Right cardiac atrium (tissue), 5 donors: ENCODE results near the gene USP51. TPM values are rescaled to one million over a fixed set of nuclear protein-coding genes. Genes with fewer than 3 reads are reported as not detected.
"Not testable (repeated sequence)": the region's sequence is repeated elsewhere in the genome, so short reads cannot be mapped to it uniquely, and the experiment has no call there.

Experiments used
- ATAC-seq, 2 donors: fragments of 200-7000 bp; cut with Tn5 transposase; one replicate each; pipeline versions ENCODE4 v1.8.0 to v1.9.1; 2020; ENCODE audit warnings: moderate library complexity in 2 of 2, mild to moderate bottlenecking in 1 of 2
- DNase-seq, 3 donors: peaks; one replicate each; pipeline ENCODE4 v3.0.0-alpha.2; 2020
- H3K27ac ChIP-seq: one replicate; pipeline ENCODE4 v1.5.1; 2013; ENCODE audit warnings: mild to moderate bottlenecking, low read length, control low read depth, moderate library complexity
- H3K27me3 ChIP-seq: one replicate; pipeline ENCODE4 v1.6.1; 2013; ENCODE audit not compliant: control insufficient read depth, insufficient read depth
- H3K4me1 ChIP-seq: one replicate; pipeline ENCODE4 v1.6.1; 2013; ENCODE audit warnings: low read length; ENCODE audit not compliant: control insufficient read depth, insufficient read depth
- H3K4me3 ChIP-seq: one replicate; pipeline ENCODE4 v1.5.1; 2013; ENCODE audit warnings: low read length, control low read depth
- H3K9me3 ChIP-seq: one replicate; pipeline ENCODE4 v1.6.1; 2013; ENCODE audit warnings: low read length; ENCODE audit not compliant: control insufficient read depth
- WGBS: extraction: QIAGEN DNeasy Blood & Tissue Kit; methylation state at CpG from one replicate; pipeline ENCODE4 v1.1.7; 2013; 5-methylcytosine and 5-hydroxymethylcytosine counted together
- intact Hi-C, 4 donors: fragments of 100-400 bp; cut with DNase I; formaldehyde crosslinking; loops; one replicate each; pipeline versions ENCODE4 v1.11.0 to v1.14.0; 2022 to 2023
- polyA plus RNA-seq: library from polyadenylated mRNA; stranded (reverse); fragments of 200-250 nt; gene quantifications from one replicate; pipeline ENCODE4 v1.2.3, GENCODE V29; 2013
- total RNA-seq, 4 donors: library from RNA; stranded (reverse); fragmentation: NEBNext Ultra II Directional; extraction: Animal tissue kit (Norgen Biotek cat#: 25700); gene quantifications; one replicate each; pipeline ENCODE4 v1.2.1, GENCODE V29; 2021
- donor health status: healthy with polysubstance abuse.
- donor health status: DM: no; HTN: yes; CAD: no.
- donor health status: DM: no; HTN: no; CAD: no.
- donor health status: DM: no; HTN: yes; CAD: no; lungs with severe emphysema.
- donor health status: DM: yes; HTN: yes; CAD: no.

USP51 gene
- total and polyA plus RNA-seq, 5 donors, result 1.7 to 5.2 (median 4.1) TPM

GRCh38 chrX:55464050-55464449 lies 25.6 kb downstream of the USP51 start:
- peak in 1 of 2 donors; percentile 50 for ATAC-seq
- H3K9me3 ChIP-seq, DNase-seq, H3K27me3 ChIP-seq, H3K4me3 ChIP-seq, H3K4me1 ChIP-seq, H3K27ac ChIP-seq, intact Hi-C loops: not testable (repeated sequence)
- no CpG with 5 or more reads among the region's 5 CpGs for WGBS

- H3K4me1 ChIP-seq, H3K27me3 ChIP-seq, H3K27ac ChIP-seq, H3K9me3 ChIP-seq, intact Hi-C loops, ATAC-seq, H3K4me3 ChIP-seq, DNase-seq: not testable (repeated sequence)
- WGBS, result no CpG with 5 or more reads among the region's 4 CpGs
These were observed 29.7 kb downstream of the USP51 start for GRCh38 chrX:55459926-55460325.

GRCh38 chrX:55459426-55459825 lies 30.2 kb downstream of the USP51 start:
- H3K4me1 ChIP-seq, DNase-seq, H3K4me3 ChIP-seq, ATAC-seq, H3K9me3 ChIP-seq, intact Hi-C loops, H3K27ac ChIP-seq, H3K27me3 ChIP-seq: not testable (repeated sequence)
- no CpG with 5 or more reads among the region's 5 CpGs for WGBS

- H3K4me1 ChIP-seq, intact Hi-C loops: not testable (repeated sequence)
- no CpG with 5 or more reads among the region's 6 CpGs for WGBS
These were observed 33.9 kb downstream of the USP51 start for GRCh38 chrX:55455708-55456107.

GRCh38 chrX:55452833-55453124 lies 36.9 kb downstream of the USP51 start:
- H3K27me3 ChIP-seq, result no peaks in the 10 kb centered on the region
- intact Hi-C loops, result no loop called here
- no peak for ATAC-seq
- H3K4me3 ChIP-seq, result peak overlapping the region; percentile 90
- 0% methylated on average over 9 of the region's 9 CpGs for WGBS
- DNase-seq, result no peak
- no peaks in the 10 kb centered on the region for H3K4me1 ChIP-seq
- H3K9me3 ChIP-seq, result no peaks in the 10 kb centered on the region
- peak overlapping the region; percentile 45 for H3K27ac ChIP-seq

More at GRCh38 chrX:55455708-55456107, 33.9 kb downstream of the USP51 start:
- not testable (repeated sequence) for DNase-seq, H3K27me3 ChIP-seq, H3K4me3 ChIP-seq, H3K27ac ChIP-seq, H3K9me3 ChIP-seq, ATAC-seq

GRCh38 chrX:55451990-55452832 lies 37.4 kb downstream of the USP51 start, which contains the start of gene MAGEH1:
Gene MAGEH1, plus strand, starts transcription at chrX:55452127. Its CDS starts 248 bp downstream, at chrX:55452375.
- Histone ChIP-seq H3K9me3 (no peaks in the 10 kb centered on the region), H3K4me1 (no peaks in the 10 kb centered on the region), H3K27ac (peak within 1 kb of the TSS; percentile 95), H3K27me3 (no peaks in the 10 kb centered on the region), H3K4me3 (peak within 1 kb of the TSS; percentile 90)
- ATAC-seq (peak; percentile 99), DNase-seq (peak; percentile 88 to 94 (median 92))
- intact Hi-C loops, result no loop called here
- WGBS, result under 1% methylated on average over 43 of the region's 43 CpGs

GRCh38 chrX:55451626-55451989 lies 38.0 kb downstream of the USP51 start:
- Histone ChIP-seq H3K9me3 (no peaks in the 10 kb centered on the region), H3K27ac (peak overlapping the region; percentile 85), H3K27me3 (no peaks in the 10 kb centered on the region), H3K4me1 (no peaks in the 10 kb centered on the region), H3K4me3 (peak overlapping the region; percentile 90)
- under 1% methylated on average over 11 of the region's 11 CpGs for WGBS
- DNase-seq (no peak), ATAC-seq (peak; percentile 77 to 80)
- intact Hi-C loops, result no loop called here

GRCh38 chrX:55451141-55451540 lies 38.5 kb downstream of the USP51 start:
- no peak overlapping the region for H3K27ac ChIP-seq
- DNase-seq (no peak), ATAC-seq (no peak)
- H3K27me3 ChIP-seq, result no peaks in the 10 kb centered on the region
- intact Hi-C loops, result no loop called here
- WGBS, result 33% methylated on average over 2 of the region's 2 CpGs
- H3K4me3 ChIP-seq, result no peak overlapping the region
- H3K9me3 ChIP-seq, result no peaks in the 10 kb centered on the region
- H3K4me1 ChIP-seq, result no peaks in the 10 kb centered on the region

GRCh38 chrX:55450259-55450658 lies 39.4 kb downstream of the USP51 start:
- Histone ChIP-seq H3K27me3 (no peaks in the 10 kb centered on the region), H3K4me1 (no peaks in the 10 kb centered on the region), H3K4me3 (no peak overlapping the region), H3K9me3 (no peaks in the 10 kb centered on the region), H3K27ac (no peak overlapping the region)
- ATAC-seq (no peak), DNase-seq (peak in 1 of 3 donors; percentile 36)
- 31% methylated on average over 5 of the region's 5 CpGs for WGBS
- intact Hi-C loops, result no loop called here

GRCh38 chrX:55443468-55443867 lies 46.2 kb downstream of the USP51 start:
- H3K9me3 ChIP-seq, intact Hi-C loops, H3K4me3 ChIP-seq, DNase-seq, H3K27me3 ChIP-seq, H3K4me1 ChIP-seq, ATAC-seq, H3K27ac ChIP-seq: not testable (repeated sequence)
- WGBS, result 65% methylated on average over 5 of the region's 5 CpGs
